Endothelial cell of umbilical vein (primary cell): Measurements from ENCODE around the gene MCF2L.
"Not testable (repeated sequence)": the region's sequence is repeated elsewhere in the genome, so short reads cannot be mapped to it uniquely, and the experiment has no call there.

ENCODE experiments used
- CTCF ChIP-seq, 2 donors: IDR thresholded peaks; 1 replicate in 1 of 2; 2 replicates in 1 of 2; pipeline ENCODE4 v1.5.1; 2011; ENCODE audit warnings: low read length in 2 of 2, mild to moderate bottlenecking in 2 of 2, moderate library complexity in 2 of 2, control low read depth in 1 of 2, inconsistent platforms in 1 of 2, low read depth in 1 of 2; ENCODE audit not compliant: insufficient read depth in 1 of 2; ENCODE audit errors: extremely low read depth in 1 of 2
- EZH2 ChIP-seq: IDR thresholded peaks from 2 replicates; pipeline ENCODE4 v1.6.1; 2012; ENCODE audit warnings: borderline replicate concordance, low read depth, mild to moderate bottlenecking, moderate library complexity, low read length, inconsistent platforms; ENCODE audit not compliant: severe bottlenecking
- FOS ChIP-seq: IDR thresholded peaks from 2 replicates; pipeline ENCODE4 v1.6.1; 2011; ENCODE audit warnings: mild to moderate bottlenecking, low read length, moderate library complexity, borderline replicate concordance; ENCODE audit not compliant: insufficient read depth
- GATA2 ChIP-seq: IDR thresholded peaks from 2 replicates; pipeline ENCODE4 v1.7.0; 2011; ENCODE audit warnings: low read depth, mild to moderate bottlenecking, moderate library complexity, mixed read lengths, low read length; ENCODE audit not compliant: insufficient read length, insufficient read depth
- POLR2A ChIP-seq: IDR thresholded peaks from 2 replicates; pipeline ENCODE4 v1.6.1; 2012; ENCODE audit warnings: low read depth, mild to moderate bottlenecking, control low read depth, low read length
- POLR2AphosphoS5 ChIP-seq: IDR thresholded peaks from 2 replicates; pipeline ENCODE4 v1.6.1; 2012; ENCODE audit warnings: low read depth, mild to moderate bottlenecking, control low read depth, low read length, moderate library complexity; ENCODE audit not compliant: insufficient read depth
- TF ChIP-seq, protein P1 (sequence below): IDR thresholded peaks from 2 replicates; pipeline ENCODE4 v1.6.1; 2011; ENCODE audit not compliant: insufficient read depth, insufficient read length

GRCh38 chr13:113057559-113057958 lies 88.5 kb downstream of the MCF2L start:
- TF ChIP-seq POLR2A; CTCF (IDR thresholded peaks at IDR 0.05; ENCODE audit: extremely low read depth in 1 of 2, insufficient read depth in 1 of 2, low read depth in 1 of 2, low read length in 2 of 2); EZH2; FOS; GATA2; POLR2AphosphoS5: not testable (repeated sequence)
- TF ChIP-seq, protein P1, sequence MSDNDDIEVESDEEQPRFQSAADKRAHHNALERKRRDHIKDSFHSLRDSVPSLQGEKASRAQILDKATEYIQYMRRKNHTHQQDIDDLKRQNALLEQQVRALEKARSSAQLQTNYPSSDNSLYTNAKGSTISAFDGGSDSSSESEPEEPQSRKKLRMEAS = not testable (repeated sequence)
